Activated T-cell treated with anti-CD3 and anti-CD28 coated beads, Interleukin-2, amount 50 U/mL, for 1 hour (primary cell): Measurements from ENCODE around the gene TNNT1.

Experiments used
- DNase-seq: peaks from one replicate; pipeline ENCODE4 v3.0.0-alpha.2; 2020

Gene TNNT1

GRCh38 chr19:55106591-55106990 is 42.4 kb downstream of the TNNT1 start:
- no peak for DNase-seq

GRCh38 chr19:55105237-55105636 is 43.8 kb downstream of the TNNT1 start:
- no peak for DNase-seq

- no peak for DNase-seq
These were observed 45.8 kb downstream of the TNNT1 start for GRCh38 chr19:55103190-55103589.

DNA sequence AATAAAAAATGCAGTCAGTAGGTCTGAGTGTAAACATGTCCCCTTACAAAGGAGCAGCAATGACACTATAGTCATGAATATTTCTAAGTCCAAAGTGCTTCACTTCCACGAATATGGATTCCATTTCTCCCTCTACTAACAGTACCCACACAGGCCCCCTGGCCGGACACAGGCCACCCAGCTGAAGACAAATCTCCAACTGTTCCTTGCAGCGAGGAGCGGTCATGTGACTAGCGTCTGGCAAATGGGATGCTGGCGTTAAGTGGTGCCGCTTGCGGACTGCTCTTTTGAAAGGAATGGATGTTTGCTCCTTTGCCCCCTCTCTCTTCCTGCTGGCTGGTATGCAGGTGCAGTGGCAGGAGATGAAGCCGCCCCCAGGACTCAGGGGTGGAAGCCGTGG is 47.7 kb downstream of the TNNT1 start:
- DNase-seq: no peak

DNA sequence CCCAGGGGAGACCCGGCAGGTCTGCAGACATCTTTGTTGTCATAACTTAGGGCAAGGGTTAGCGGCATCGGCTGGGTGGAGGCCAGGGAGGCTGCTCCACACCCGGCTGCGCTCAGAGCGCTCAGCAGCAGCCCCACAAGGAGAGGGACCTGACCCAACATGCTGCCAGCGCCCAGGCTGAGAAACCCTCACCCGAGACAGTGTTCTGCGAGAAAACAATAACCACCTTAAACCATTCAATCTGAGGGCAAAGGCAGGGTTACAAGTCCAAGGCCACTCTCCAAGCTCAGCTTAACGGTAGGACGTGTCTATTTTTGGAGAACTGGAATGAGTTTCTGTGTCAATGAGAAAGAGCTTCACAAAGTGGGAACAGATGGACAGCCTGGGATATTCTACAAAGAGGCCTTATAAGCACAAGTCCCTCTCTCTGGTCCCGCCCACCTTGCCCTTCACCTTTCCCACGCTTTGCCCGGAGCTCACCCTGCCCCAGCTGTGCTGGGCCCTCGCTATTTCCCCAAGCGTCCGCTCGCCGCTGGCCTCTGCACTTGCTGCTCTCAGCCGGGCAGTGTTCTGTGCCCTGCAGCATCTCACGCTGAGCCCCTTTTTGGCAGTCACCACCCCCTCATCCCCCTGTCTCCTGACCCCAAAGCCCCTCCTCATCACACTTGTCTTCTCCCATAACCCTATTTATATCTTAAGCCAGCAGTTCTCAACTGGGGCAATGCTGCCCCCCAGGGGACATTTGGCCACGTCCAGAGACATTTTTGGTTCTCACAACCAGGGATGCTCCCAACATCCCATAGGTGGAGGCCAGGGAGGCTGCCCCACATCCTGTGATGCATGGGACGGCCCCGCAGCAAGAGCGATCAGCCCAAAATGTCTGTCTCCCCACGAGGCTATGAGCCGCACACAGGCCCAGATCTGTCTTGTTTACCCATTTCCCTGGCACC is 49.2 kb downstream of the TNNT1 start:
- DNase-seq: no peak

DNA sequence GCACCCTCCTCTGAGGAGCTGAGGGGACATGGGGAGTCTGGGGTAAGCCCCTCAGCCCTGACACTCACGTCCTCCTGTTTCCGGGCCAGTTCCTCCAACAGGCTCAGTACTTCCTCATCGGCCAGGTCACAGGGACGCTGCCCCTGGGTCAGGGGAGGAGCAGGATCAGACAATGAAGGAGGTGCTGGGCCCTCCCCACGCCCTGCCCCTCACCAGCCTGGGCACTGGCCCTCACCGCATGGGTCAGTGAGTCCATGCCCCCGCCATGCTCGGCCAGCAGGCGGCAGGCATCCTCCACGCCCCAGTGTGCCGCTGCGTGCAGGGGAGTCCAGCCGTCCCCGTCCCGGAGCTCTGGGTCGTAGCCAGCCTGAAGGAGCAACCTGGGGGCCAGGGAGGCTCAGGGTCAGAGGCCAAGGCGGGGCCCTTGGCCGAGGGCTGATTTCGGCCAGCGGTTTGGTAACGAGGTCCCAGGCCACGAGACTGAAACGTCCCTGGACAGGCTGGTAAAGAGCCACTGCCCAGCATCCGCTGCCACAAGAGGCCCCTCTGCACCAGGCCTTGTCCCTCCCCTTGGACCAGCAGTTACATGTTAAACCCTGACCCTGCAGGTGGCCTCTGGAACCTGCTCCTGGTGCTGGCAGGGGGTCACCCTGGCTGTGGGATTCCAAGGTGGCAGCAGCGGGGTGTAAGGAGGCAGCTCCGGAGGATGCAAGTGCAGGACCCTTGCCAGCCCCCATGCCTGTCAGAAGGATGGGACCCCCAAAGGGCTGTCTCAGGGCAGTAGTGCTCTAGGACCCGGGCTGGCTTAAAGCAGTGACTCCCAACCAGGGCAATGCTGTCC is 50.1 kb downstream of the TNNT1 start:
- no peak for DNase-seq

DNA sequence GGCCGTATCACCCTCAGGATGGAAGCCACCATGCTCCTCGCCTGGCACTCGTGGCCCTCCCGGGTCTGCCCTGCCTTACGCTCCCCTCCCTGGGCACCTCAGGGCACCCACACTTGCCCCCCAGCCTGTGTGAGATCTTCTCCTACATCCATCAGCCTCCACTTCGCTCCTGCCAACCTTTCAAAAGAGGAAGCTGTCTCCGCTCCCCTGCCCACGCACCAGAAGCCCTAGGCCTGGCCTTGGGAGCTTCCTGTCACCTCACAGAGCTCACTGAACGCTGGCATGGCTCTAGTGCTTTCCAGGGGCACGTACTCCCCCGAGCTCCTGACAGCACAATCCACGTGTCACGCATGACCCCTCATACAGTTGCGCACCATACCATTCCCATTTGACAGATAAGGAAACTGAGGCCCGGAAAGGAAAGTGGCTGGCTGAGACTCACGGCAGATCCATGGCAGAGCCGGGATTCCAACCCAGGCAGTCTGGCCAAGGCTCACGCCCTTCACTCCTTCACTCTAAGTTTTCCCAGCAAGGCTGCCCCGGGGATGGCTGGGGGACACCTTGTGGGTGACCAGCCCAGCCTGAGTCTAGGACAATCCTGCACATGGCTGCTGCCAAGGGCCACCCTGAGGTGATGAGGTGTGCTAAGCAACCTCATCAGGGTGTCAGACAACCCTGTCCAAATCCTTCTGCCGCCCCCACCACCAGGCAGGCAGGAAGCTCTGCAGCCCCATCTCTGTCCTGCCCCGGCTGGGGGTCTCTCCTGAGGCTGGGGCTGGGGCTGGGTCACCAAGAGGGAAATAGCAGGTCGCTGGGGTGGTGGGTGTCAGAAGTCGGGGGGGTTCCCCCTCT is 50.9 kb downstream of the TNNT1 start:
- no peak for DNase-seq

DNA sequence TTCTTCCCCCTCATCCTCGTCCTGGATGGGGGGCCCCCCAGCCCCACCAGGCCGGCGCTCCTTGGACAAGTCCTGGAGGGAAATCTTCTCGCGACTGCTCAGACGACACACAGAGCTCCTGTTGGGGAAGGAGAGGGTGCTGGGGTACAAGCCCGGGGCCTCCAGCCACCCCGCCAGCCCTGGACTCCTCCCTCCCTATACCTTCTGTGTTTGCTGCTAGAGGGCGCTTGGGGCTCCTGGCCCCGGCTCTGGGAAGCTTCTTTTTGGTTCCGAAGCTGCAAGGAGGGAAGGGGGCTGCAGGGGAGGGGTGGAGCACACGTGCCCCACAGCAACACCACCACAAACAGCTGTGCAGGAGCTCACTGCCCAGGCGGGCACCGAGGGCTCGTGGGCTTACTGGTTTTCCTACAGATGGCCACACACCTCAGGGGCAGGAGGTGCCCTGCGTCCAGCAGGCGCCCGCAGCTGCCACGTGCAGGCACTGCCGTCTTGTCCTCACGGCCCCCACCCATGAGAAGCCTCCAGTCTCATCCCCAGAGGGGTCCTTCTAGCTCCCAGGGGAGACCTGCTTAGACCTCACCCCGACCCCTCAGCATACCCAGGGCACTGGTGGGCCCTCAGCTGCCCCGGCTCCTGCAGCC is 52.8 kb downstream of the TNNT1 start:
- DNase-seq: no peak

DNA sequence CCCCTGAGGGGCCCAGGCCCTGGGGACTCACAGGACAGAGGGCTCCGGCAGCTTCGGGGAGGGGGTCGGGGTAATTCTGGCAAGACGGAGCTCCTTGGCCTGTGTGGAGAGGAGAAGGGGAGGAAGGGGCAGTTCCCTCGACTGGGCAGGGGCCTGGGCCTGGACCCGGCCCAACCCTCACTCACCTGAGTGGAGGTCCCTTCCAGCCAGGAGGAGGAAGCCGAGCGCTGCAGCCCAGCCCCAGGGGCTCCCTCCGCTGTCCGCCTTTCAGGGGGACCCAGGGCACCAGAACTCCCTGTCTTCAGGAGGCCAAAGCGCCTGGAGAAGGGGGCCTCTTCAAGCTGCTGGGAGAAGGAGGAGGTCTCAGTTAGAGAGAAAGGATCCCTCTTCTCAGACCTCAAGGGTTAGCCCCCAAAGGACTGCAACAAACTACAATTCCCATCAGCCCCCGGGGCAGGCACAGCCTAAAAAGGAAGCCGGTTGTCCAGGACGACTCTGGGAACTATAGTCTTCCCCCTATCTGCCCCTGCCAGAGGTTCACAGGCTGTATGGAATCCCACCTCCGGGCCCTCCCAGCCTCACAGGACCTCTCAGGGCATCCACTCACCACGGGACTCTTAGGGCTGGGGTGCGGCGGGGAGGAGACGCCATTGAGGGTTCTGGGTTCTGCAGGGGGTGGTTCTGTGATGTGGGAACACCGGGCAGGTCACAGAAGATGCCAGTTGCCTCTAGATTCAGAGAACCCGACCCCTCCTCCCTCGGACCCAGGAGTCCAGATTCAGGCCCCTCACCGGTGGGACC is 53.5 kb downstream of the TNNT1 start:
- DNase-seq: no peak

DNA sequence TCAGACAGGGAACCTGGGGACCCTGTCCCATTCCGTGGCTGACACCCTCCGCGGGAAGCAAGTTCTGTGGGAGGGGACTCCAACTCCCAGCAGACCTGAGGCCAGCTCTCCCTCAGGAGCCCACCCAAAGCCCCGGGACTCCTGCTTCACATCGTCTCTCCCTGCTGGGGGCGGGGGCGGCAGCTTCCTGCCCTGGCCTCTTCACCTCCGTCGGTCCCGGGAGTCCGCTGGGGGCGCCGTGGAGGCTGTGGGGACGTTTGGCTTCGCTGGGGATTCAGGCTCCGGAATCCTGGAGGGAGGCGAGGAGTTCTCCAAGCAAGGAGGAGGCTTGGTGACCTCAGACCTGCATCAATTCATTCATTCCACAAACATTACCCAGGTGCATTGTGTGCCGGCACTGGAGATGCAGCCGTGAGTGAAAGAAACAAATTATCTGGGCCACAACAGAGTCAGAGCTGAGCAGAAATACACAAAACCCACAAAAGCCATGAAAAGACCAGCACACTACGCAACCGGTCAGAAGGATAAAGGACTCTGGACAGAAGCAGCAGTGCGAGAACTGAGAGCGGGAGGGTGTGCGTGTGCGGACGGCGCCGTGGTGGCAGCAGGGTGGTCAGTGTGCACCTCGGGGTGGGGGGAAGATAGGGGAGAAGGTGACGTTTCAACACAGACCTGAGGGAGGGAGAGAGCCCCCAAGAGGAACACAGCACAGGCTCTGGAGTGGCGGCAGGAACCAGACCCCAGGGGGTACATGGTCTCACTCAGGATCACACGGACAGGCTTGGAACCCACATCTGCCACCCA is 54.3 kb downstream of the TNNT1 start:
- DNase-seq: no peak

DNA sequence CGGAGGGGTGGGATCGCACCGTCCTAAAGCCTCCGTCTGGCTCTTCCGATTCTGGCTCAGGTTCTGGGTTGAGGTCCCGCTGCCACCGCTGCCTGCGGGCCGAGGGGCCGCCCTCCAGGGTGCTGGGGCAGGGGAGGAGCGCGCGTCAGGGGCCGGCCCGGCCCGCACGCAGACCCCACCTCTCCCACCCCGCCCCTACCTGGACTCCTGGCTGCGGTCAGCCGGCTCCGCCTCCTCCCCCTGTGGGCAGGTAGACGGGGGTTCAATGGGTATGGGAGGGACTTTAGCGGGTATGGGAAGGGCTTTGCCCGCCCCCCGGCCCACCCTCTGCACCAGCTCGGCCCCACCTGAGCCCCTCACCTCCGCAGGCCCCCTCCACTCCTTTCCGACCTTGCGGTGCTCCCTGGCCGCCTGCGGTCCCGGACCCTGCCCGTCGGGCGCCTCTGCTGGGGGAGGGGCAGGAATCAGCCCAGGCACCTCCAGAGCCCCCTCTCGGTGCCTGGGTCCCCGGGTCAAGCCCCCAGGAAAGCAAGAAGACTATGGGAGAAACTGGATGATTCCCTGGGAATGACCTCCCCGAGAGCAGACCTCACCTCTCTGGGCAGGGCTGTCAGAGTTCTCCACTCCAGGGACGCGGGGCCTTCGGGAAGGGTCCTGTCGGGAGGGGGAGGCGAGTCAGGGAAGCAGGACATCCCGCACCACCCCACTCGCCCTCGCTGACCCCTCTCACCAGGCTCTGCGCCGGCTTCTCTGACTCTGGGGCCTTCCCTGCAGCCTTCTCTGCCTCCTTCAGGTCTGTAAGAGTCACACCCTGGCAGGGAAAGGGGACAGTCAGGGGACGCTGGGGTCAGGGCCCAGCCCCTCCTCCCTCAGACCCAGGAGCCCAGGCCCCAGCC is 56.3 kb downstream of the TNNT1 start:
- no peak for DNase-seq

DNA sequence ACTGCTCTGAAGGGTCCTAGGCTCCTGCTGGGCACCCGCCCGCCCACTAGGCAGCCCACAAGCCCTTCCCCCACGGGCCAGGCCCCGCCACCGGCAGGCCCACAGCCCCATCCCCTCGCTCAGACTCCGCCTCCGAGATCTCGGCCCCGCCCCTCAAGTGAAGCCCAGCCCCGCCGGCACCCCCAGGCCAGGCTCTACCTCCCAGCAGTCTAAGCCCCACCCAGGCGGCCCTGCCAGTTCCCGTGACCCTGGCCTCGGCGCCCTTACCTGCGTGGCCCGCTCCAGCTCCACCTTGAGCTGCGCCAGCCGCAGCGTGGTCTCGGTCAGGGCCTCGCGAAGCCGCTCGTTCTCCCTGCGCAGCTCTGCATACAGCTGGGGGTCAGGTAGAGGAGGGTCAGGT is 57.1 kb downstream of the TNNT1 start:
- DNase-seq: no peak

DNA sequence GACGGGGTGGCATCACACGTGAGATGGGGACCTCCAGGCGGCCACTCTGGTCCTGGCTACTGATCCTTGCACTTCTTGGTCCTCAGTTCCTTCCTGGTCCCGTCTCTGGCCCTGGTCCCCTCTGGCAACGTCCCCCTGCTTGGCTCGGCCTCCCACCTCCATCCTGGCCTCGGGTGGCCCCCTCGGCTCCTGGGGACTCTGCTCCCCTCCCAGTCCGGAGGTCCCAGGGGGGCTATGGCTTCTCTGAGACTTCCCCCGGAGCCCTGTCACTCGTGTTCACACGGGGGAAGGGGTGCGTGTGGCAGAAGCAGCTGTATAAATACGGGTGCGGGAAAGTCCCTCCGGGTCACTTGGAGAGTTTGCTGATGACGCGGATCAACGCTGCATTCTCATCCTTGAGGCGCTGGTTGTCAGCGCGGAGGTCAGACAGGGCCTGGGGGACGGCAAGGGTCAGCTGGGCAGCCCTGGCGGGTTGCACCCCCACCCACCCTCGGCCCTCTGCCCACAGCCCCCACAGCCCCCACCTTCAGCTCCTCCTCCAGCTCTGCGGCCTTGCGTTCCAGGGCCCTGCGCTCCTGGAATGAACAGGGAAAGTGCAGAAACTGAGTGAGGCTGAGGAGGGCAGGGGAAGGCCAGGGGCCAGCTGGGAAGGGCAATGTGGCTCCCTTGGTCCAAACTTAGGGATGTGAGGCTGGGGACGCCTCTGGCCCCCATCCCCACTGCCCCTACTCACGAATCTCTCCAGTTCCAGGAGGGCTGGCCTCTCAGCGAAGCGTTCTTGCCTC is 57.7 kb downstream of the TNNT1 start:
- DNase-seq: no peak

- no peak for DNase-seq
These were observed 58.4 kb downstream of the TNNT1 start for GRCh38 chr19:55090564-55090963.

GRCh38 chr19:55089342-55089944 is 59.6 kb downstream of the TNNT1 start:
- no peak for DNase-seq

- DNase-seq: peak; percentile 84
These were observed 60.3 kb downstream of the TNNT1 start for GRCh38 chr19:55088543-55089341.

DNA sequence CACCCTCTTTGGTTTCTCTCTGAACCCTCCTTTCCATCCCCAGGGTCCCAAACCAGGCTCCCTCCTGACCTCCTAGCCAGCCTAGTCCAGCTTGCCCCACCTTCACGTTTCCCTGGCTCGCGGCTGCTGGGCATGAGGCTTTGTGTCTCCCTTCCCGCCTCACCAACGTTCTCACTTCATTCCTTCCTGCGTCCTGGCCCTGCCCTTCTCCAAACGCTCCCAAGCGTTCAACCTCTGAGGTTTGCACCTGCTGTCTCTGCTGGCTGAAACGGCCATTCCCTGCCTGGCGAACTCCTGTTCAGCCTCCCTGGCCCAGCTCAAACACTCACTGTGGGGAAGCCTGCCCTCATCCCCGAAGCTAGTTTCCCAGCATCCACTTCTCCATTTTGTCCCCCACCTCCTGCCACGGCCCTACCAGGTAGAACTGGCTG is 61.0 kb downstream of the TNNT1 start:
- no peak for DNase-seq
